Omental fat pad (tissue), 4 donors: ENCODE measurements around the gene ARHGAP33. TPM values are rescaled to one million over a fixed set of nuclear protein-coding genes. Genes with fewer than 3 reads are reported as not detected.

Source experiments
- ATAC-seq: fragments of 150-250 bp; one replicate; pipeline ENCODE4 v1.9.1; 2016; ENCODE audit warnings: mild to moderate bottlenecking, moderate library complexity; ENCODE audit not compliant: low FRiP score
- DNase-seq: peaks from one replicate; pipeline ENCODE4 v3.0.0-alpha.2; 2019; ENCODE audit warnings: low spot score
- total RNA-seq, 4 donors: library from RNA; depleted of rRNA; stranded (reverse); fragments of >200 nt; gene quantifications; one replicate each; pipeline ENCODE4 v1.1.0, GENCODE V29; 2016
- TF ChIP-seq, protein P1 (sequence below), 3 donors: fragments of 450-650 bp; IDR thresholded peaks; one replicate each; pipeline ENCODE4 v1.5.1; 2016 to 2017; ENCODE audit warnings: antibody characterized with exemption in 3 of 3, mild to moderate bottlenecking in 3 of 3, moderate library complexity in 2 of 3

Gene ARHGAP33
- total RNA-seq, 4 donors from 2014 or later = 0.84 to 9.1 (median 2.5) TPM

- DNase-seq (peak; percentile 94), ATAC-seq (peak; percentile 89)
Observed at GRCh38 chr19:35757749-35758608, 17.4 kb upstream of the ARHGAP33 start, which contains the start of gene PROSER3. Gene PROSER3, plus strand, starts transcription at chr19:35758176. Its CDS starts 40 bp downstream, at chr19:35758216.

DNA sequence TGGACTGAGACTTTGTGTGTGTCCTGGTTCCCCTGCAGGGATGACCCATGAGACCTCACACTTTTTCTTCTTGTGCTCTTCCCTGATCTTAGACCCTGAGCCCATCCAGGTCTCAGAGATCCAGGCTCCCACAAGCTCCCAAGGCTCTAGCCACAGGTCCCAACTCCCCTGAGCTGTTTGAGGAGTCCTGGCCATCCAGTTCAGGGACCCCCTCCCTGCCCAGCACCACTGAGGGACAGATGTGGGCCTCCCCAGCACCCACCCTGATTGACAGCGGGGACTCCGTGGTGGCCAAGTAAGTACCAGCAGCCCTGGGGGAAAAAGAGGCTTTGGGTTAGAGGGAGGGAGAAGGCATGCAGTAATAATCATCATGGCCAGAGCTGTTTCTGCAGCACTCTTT lies 15.7 kb upstream of the ARHGAP33 start:
- ATAC-seq = no peak
- no peak for DNase-seq

More at GRCh38 chr19:35757749-35758608, 17.4 kb upstream of the ARHGAP33 start, which contains the start of gene PROSER3:
- TF ChIP-seq, protein P1, sequence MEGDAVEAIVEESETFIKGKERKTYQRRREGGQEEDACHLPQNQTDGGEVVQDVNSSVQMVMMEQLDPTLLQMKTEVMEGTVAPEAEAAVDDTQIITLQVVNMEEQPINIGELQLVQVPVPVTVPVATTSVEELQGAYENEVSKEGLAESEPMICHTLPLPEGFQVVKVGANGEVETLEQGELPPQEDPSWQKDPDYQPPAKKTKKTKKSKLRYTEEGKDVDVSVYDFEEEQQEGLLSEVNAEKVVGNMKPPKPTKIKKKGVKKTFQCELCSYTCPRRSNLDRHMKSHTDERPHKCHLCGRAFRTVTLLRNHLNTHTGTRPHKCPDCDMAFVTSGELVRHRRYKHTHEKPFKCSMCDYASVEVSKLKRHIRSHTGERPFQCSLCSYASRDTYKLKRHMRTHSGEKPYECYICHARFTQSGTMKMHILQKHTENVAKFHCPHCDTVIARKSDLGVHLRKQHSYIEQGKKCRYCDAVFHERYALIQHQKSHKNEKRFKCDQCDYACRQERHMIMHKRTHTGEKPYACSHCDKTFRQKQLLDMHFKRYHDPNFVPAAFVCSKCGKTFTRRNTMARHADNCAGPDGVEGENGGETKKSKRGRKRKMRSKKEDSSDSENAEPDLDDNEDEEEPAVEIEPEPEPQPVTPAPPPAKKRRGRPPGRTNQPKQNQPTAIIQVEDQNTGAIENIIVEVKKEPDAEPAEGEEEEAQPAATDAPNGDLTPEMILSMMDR (IDR thresholded peaks at IDR 0.05) = no peak

DNA sequence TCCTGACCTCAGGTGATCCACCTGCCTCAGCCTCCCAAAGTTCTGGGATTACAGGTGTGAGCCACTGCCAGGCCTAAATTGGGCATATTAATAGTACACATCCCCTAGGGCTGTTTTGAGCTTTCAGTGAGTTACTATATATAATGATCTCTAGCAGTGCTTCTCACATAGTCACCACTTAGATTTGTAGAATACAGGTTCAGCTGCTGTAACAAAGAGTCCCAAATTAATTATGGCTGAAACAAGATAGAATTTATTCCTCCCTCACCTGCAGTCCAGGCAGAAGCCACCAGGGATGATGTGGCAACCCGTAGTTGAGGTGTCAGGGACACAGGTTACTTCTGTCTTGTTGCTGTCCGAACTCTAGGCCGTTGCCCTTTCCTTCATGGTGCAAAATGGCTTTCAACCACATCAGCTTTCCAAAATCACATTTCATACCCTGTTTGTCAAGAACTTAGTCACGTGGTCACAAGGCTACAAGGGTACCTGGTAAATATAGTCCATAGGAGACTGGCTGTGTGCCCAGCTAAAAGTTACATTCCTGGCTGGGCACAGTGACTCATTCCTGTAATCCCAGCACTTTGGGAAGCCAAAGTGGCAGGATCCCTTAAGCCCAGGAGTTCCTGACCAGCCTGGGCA lies 14.5 kb upstream of the ARHGAP33 start:
- ATAC-seq = no peak
- no peak for DNase-seq
- TF ChIP-seq, protein P1 (IDR thresholded peaks at IDR 0.05) = no peak

More for the DNA sequence above, 15.7 kb upstream of the ARHGAP33 start:
- TF ChIP-seq, protein P1 (IDR thresholded peaks at IDR 0.05) = no peak

DNA sequence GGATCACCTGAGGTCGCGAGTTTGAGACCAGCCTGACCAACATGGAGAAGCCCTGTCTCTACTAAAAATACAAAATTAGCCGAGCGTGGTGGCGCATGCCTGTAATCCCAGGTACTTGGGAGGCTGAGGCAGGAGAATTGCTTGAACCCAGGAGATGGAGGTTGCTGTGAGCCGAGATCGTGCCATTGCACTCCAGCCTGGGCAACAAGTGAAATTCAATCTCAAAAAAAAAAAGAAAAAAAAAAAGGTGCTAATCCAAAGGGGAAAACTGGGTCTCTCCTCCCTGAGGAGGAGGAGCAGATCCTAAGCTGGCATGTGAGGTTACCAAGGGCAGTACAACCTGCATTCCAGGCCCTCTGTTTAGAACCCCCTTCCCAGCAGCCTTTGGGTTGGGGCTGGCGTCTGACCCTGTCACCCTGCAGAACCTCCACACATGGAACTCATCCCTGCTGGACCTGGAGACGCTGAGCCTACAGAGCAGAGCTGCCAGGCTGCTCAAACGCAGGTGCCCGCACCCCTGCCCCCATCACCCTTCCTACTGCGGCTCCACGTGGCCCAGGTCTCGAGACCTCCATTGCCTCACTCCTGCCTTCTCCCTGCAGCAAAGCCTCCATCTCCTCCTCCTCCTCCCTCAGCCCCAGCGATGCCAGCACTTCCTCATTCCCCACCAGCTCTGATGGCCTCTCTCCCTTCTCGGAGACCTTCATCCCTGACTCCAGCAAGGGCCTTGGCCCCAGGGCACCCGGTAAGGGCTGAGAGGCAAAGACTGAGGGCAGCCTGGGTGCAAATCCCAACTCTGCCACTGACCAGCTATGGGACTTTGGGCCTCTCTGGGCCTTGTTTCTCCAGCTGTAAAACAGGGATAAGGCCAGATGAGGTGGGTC lies 10.7 kb upstream of the ARHGAP33 start:
- ATAC-seq (no peak), DNase-seq (no peak)
- TF ChIP-seq, protein P1 (IDR thresholded peaks at IDR 0.05) = no peak

DNA sequence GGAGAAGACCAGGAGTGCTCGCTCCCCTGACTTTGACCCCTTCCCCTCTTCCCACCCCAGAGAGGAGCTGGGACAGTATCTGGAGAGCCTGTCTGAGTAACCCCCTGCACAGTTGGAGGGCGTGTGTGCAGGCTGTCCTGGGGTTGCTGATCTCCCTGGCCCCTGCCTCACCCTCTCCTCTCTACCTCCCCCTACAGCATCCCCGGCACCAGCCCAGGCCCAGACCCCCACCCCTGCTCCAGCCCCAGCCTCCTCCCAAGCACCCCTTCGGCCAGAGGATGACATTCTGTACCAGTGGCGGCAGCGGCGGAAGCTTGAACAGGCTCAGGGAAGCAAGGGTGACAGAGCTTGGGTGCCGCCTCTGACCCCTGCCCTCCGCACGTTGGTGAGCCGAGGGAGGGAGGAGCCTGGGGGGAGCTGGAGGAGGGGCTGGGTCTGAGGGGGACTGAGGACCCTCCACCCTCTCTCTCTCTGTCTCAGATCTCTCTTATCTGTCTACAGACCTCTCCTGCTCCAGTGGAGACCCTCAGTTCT lies 8.7 kb upstream of the ARHGAP33 start:
- TF ChIP-seq, protein P1 (IDR thresholded peaks at IDR 0.05) = no peak
- no peak for DNase-seq
- no peak for ATAC-seq

- DNase-seq (no peak), ATAC-seq (peak; percentile 21)
- TF ChIP-seq, protein P1 (IDR thresholded peaks at IDR 0.05) = no peak
Observed at GRCh38 chr19:35767288-35768081, 7.9 kb upstream of the ARHGAP33 start.
